Stimulated activated CD4-positive, alpha-beta T cell treated with anti-CD3 and anti-CD28 coated beads, Interleukin-1b, Interleukin-23, amount 100 ng/mL, for 24 hours (primary cell): ENCODE measurements around the gene PAQR5.
"Not testable (repeated sequence)": the region's sequence is repeated elsewhere in the genome, so short reads cannot be mapped to it uniquely, and the experiment has no call there.

Experiments used
- DNase-seq, 4 experiments: peaks; one replicate each; pipeline ENCODE4 v3.0.0-alpha.2; 2020; ENCODE audit warnings: low read depth in 4 of 4, low spot score in 1 of 4

PAQR5 gene

GRCh38 chr15:69415381-69415780 lies 116.7 kb downstream of the PAQR5 start:
- no peak for DNase-seq

- DNase-seq = no peak
These were observed 118.9 kb downstream of the PAQR5 start for GRCh38 chr15:69417581-69417980.

GRCh38 chr15:69421498-69421897 lies 122.8 kb downstream of the PAQR5 start:
- DNase-seq = no peak

GRCh38 chr15:69422336-69422895 lies 123.7 kb downstream of the PAQR5 start:
- DNase-seq = no peak

GRCh38 chr15:69424001-69424400 lies 125.3 kb downstream of the PAQR5 start:
- DNase-seq = no peak

- no peak for DNase-seq
These were observed 126.2 kb downstream of the PAQR5 start for GRCh38 chr15:69424748-69425413.

- no peak for DNase-seq
These were observed 135.1 kb downstream of the PAQR5 start for GRCh38 chr15:69433831-69434230.

- DNase-seq = no peak
These were observed 135.5 kb downstream of the PAQR5 start for GRCh38 chr15:69434238-69434637.

GRCh38 chr15:69434679-69435078 lies 136.0 kb downstream of the PAQR5 start:
- DNase-seq = no peak

GRCh38 chr15:69435985-69436384 lies 137.3 kb downstream of the PAQR5 start:
- no peak for DNase-seq

- DNase-seq = no peak
These were observed 138.2 kb downstream of the PAQR5 start for GRCh38 chr15:69436951-69437350.

- DNase-seq = no peak
These were observed 140.9 kb downstream of the PAQR5 start for GRCh38 chr15:69439623-69440022.

- DNase-seq = no peak
These were observed 144.4 kb downstream of the PAQR5 start for GRCh38 chr15:69443032-69443611.

- no peak for DNase-seq
These were observed 146.0 kb downstream of the PAQR5 start for GRCh38 chr15:69444686-69445085.

GRCh38 chr15:69446953-69447352 lies 148.2 kb downstream of the PAQR5 start:
- DNase-seq = no peak

GRCh38 chr15:69450221-69450620 lies 151.5 kb downstream of the PAQR5 start:
- not testable (repeated sequence) for DNase-seq

GRCh38 chr15:69450968-69451695 lies 152.4 kb downstream of the PAQR5 start:
- DNase-seq = no peak

- no peak for DNase-seq
These were observed 153.4 kb downstream of the PAQR5 start for GRCh38 chr15:69451951-69452691.

- DNase-seq = peak; percentile 85 to 94 (median 90)
These were observed 154.2 kb downstream of the PAQR5 start, which contains the start of gene RPLP1 for GRCh38 chr15:69452692-69453521. RPLP1 (plus strand) TSS chr15:69452818; CDS start chr15:69452949, 131 bp downstream.

GRCh38 chr15:69454953-69455352 lies 156.2 kb downstream of the PAQR5 start:
- DNase-seq = no peak
